ENCODE measurements around the gene PPP2R3A.

The PPP2R3A gene

DNA sequence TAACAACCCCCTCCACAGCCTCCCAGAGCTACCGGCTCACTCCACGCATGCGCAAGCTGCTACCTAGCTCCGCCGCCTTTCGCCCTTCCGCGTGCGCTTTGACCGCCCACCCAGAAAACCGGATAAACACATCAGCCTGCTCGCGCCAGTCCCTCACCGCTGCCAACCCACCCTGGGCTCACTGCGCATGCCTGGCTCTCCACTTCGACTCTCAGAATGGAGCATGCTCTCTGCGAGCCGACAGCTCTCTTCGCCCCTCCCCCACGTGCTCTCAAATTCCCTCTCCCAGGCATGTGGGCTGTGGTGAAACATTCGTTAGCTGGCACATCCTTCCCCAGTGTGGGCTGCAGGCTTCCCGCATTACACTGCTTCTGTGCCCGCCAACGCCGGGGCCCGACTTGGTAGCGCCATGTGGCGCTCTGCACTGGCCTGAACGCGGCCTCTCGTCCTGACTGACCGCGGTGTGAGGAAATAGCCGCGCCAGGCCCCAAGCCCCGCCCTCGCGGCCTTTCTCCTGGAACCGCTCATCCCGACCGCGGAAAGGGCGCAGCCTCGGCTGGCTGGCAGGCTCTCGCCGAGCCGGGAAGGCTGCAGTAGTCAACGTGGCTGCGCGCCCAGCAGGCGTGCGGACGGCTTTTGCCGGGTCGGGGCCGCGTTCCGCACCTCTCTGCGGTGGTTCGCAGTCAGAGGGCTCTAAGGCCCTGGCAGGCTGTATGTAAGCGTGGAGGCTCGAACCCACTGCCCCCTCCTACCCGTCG, 231.1 kb downstream of the PPP2R3A start:
- DNase-seq: peak; percentile 100

DNA sequence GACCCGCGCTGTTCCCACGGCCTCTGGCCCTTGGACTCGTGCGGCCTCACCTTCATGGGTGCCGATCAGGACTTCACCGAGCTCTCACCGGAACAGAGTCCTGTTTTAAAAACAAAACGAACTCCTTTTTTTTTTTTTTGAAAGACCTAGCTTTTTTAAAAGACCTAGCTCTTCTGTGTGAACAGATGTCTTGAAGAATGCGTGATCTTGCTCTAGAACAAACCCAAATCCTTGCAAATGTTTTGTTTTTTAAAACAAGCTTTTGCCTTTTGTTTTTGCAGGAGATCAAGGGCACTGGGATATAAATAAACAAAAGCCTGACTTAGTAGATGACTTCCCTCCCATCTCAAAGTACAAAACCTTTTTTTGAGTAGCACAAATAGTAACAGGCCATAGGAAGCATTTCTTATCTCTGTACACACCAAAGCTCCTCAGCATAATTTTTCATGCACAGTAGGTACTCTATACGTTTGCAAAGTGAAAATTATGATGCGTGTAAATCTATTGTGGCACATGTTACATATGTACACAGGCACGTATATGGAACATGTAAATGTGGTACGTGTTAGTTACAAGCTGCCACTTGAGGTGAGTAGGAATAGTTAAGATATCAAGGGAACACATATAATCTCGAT, 231.7 kb downstream of the PPP2R3A start:
- DNase-seq: peak in 1 of 2 experiments; percentile 48
